ENCODE measurements around the gene ADAP2.
"Not testable (repeated sequence)": the region's sequence is repeated elsewhere in the genome, so short reads cannot be mapped to it uniquely, and the experiment has no call there.

GRCh38 chr17:30931582-30931981, 9.8 kb downstream of the ADAP2 start:
- TF ChIP-seq CTCF, POLR2A, EP300 (IDR thresholded peaks at IDR 0.05): not testable (repeated sequence)

All from ovary (tissue), 3 donors.